ENCODE results near the gene PRAMEF26.
"Not testable (repeated sequence)": the region's sequence is repeated elsewhere in the genome, so short reads cannot be mapped to it uniquely, and the experiment has no call there.

Gene PRAMEF26

GRCh38 chr1:13155909-13156308, at the start of gene PRAMEF26:
Gene PRAMEF26, minus strand, starts transcription at chr1:13156009. Its CDS starts 2,914 bp downstream, at chr1:13153095.
- DNase-seq (ENCODE audit: low read depth in 2 of 2), result not testable (repeated sequence)

DNA sequence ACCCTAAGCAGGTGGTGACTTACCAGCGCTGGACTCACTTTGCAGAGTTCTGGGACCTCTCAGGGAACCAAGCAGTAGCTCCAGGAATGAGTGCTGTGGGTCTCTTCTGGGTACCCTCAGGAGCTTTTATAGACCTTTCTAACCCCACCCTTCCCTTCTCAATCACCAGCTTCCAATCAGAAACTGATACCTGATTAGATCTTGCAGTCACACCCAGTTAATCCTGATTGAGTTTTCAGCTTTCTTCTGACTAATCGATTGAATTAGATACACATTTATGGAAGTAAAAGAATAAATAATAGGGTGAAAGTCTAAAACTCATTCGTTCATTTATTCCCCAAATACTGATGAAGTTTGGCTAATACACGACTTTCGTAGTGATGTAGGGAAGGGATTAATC, 45.5 kb upstream of the PRAMEF26 start, which contains the start of gene PRAMEF13:
Gene PRAMEF13, minus strand, starts transcription at position 101 of the 400 bp plus-strand sequence. CDS start 1,820 bp downstream, outside the sequence.
- DNase-seq (ENCODE audit: low read depth in 2 of 2), result not testable (repeated sequence)

GRCh38 chr1:13171548-13171947, 15.7 kb upstream of the PRAMEF26 start, which contains the start of gene PRAMEF9:
Gene PRAMEF9, plus strand, starts transcription at chr1:13171848. Its CDS starts 3,433 bp downstream, at chr1:13175281.
- not testable (repeated sequence) for DNase-seq (ENCODE audit: low read depth in 2 of 2)

DNA sequence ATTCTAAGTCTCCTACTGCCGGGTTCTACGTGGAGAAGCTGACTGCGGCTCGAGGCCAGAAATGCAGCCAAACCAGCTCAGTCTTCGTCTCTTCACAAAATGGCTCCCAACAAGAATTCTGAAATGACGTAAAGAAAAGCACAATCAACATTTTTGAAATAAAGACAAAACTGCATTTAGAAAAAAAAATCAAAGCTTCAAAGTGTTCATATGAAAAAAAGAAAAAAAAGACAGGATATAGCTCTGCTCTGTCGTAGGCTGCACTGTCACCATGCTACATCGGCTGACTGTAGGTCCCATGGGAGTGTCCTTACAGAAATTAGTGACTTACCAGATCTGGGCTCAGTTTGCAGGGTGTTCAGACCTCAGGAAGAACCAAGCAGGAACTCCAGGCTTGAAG, 9.7 kb upstream of the PRAMEF26 start, which contains the start of gene HNRNPCL4:
Gene HNRNPCL4, minus strand, starts transcription at position 101 of the 400 bp plus-strand sequence. CDS start 164 bp downstream, outside the sequence.
- not testable (repeated sequence) for DNase-seq (ENCODE audit: low read depth in 2 of 2)

DNA sequence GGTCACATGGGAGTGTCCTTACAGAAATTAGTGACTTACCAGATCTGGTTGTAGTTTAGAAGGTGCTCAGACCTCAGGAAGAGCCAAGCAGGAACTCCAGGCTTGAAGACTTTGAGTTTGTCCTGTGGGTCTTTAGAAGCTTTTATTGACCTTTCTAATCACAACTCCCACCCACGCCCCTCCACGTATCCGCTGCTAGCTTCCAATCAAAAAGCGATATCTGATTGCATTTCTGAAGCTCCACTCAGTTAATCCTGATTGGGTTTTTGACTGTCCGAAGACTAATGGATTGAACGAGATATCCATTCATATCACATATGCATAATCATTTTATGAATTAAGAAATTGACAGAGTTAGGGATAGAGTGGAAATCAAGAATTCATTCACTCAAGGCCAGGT, 39.1 kb downstream of the PRAMEF26 start, which contains the start of gene HNRNPCL2:
Gene HNRNPCL2, minus strand, starts transcription at position 101 of the 400 bp plus-strand sequence. CDS start 454 bp downstream, outside the sequence.
- not testable (repeated sequence) for DNase-seq (ENCODE audit: low read depth in 2 of 2)
